ENCODE data around the gene NDUFB7.

NDUFB7 gene

GRCh38 chr19:14571695-14572490, at the start of gene NDUFB7:
TSS of gene NDUFB7 (minus strand) at chr19:14572066. CDS start at chr19:14572000, 66 bp downstream.
- H3K36me3 ChIP-seq (ENCODE audit: control insufficient read depth, low read length) = peaks cover 2% of the 10 kb centered on the region; the same call in 1 of the 2 replicates
- peak within 1 kb of the TSS; percentile 92 for H3K4me2 ChIP-seq (ENCODE audit: low read length)
- H3K27ac ChIP-seq (ENCODE audit: low read depth, low read length) = peak within 1 kb of the TSS; percentile 56
- H3F3A ChIP-seq (ENCODE audit: control insufficient read depth, insufficient read depth) = peaks cover 23% of the 10 kb centered on the region
- no peaks in the 10 kb centered on the region for H3K9me3 ChIP-seq (ENCODE audit: control insufficient read depth, insufficient read depth, low read length)
- no peaks in the 10 kb centered on the region for H3K9me2 ChIP-seq (replicated peaks; ENCODE audit: control insufficient read depth, low read length)
- H3K79me2 ChIP-seq (ENCODE audit: control insufficient read depth, low read length) = peaks cover 26% of the 10 kb centered on the region
- peaks cover 43% of the 10 kb centered on the region for H3K4me1 ChIP-seq (ENCODE audit: control insufficient read depth, low read length)
- no peaks in the 10 kb centered on the region for H3K27me3 ChIP-seq (ENCODE audit: control insufficient read depth, low read length)
- peak within 1 kb of the TSS; percentile 98 for H3K4me3 ChIP-seq (ENCODE audit: low read length)
- no peak for TF ChIP-seq EZH2phosphoT487 (IDR thresholded peaks at IDR 0.05; ENCODE audit: borderline replicate concordance, low read length)
- TF ChIP-seq, protein P1, sequence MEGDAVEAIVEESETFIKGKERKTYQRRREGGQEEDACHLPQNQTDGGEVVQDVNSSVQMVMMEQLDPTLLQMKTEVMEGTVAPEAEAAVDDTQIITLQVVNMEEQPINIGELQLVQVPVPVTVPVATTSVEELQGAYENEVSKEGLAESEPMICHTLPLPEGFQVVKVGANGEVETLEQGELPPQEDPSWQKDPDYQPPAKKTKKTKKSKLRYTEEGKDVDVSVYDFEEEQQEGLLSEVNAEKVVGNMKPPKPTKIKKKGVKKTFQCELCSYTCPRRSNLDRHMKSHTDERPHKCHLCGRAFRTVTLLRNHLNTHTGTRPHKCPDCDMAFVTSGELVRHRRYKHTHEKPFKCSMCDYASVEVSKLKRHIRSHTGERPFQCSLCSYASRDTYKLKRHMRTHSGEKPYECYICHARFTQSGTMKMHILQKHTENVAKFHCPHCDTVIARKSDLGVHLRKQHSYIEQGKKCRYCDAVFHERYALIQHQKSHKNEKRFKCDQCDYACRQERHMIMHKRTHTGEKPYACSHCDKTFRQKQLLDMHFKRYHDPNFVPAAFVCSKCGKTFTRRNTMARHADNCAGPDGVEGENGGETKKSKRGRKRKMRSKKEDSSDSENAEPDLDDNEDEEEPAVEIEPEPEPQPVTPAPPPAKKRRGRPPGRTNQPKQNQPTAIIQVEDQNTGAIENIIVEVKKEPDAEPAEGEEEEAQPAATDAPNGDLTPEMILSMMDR (IDR thresholded peaks at IDR 0.05; ENCODE audit: low read depth, low read length, poor library complexity, severe bottlenecking) = peak; percentile 90
- peaks cover 5% of the 10 kb centered on the region; the same call in 1 of the 2 replicates for H4K20me1 ChIP-seq (ENCODE audit: control insufficient read depth, insufficient read depth, low read depth, low read length)

GRCh38 chr19:14619404-14619803, 47.5 kb upstream of the NDUFB7 start:
- Histone ChIP-seq H3K27me3 (ENCODE audit: control insufficient read depth, low read length) (no peaks in the 10 kb centered on the region), H3K9me2 (replicated peaks; ENCODE audit: control insufficient read depth, low read length) (no peaks in the 10 kb centered on the region), H3K27ac (ENCODE audit: low read depth, low read length) (no peak overlapping the region), H4K20me1 (ENCODE audit: control insufficient read depth, insufficient read depth, low read depth, low read length) (no peaks in the 10 kb centered on the region), H3K4me3 (ENCODE audit: low read length) (no peak overlapping the region), H3K36me3 (ENCODE audit: control insufficient read depth, low read length) (no peaks in the 10 kb centered on the region), H3K4me2 (ENCODE audit: low read length) (no peak overlapping the region), H3K79me2 (ENCODE audit: control insufficient read depth, low read length) (no peaks in the 10 kb centered on the region), H3K4me1 (ENCODE audit: control insufficient read depth, low read length) (peaks cover 7% of the 10 kb centered on the region), H3F3A (ENCODE audit: control insufficient read depth, insufficient read depth) (peaks cover 10% of the 10 kb centered on the region; the same call in 1 of the 2 replicates), H3K9me3 (ENCODE audit: control insufficient read depth, insufficient read depth, low read length) (peaks cover 9% of the 10 kb centered on the region; the same call in 1 of the 2 replicates)
- TF ChIP-seq, protein P1 (IDR thresholded peaks at IDR 0.05; ENCODE audit: low read depth, low read length, poor library complexity, severe bottlenecking) = no peak
- TF ChIP-seq EZH2phosphoT487 (IDR thresholded peaks at IDR 0.05; ENCODE audit: borderline replicate concordance, low read length) = no peak

DNA sequence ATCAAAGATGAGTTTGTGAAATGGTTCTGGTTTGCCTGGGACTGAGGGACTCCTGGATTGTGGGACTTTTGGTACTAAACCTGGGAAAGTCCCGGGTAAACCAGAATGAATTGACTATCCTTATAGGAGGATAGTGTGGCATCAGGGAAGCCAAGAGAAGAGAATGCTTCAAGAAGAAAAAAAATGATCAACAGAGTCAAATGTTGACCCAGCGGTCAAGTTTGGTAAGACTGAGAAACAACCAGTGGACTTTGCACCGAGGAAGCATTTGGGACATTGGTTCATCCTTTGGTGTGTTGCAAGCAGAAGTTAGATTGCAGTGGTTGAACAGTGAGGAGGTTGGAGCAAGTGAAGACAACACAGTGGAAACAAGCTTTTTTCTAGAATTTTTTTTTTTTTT, 44.5 kb upstream of the NDUFB7 start:
- H3K4me3 ChIP-seq (ENCODE audit: low read length) = no peak overlapping the region
- H3K4me1 ChIP-seq (ENCODE audit: control insufficient read depth, low read length) = peaks cover 37% of the 10 kb centered on the region
- H3K36me3 ChIP-seq (ENCODE audit: control insufficient read depth, low read length) = peaks cover 1% of the 10 kb centered on the region
- H3K9me3 ChIP-seq (ENCODE audit: control insufficient read depth, insufficient read depth, low read length) = peaks cover 9% of the 10 kb centered on the region; the same call in 1 of the 2 replicates
- no peaks in the 10 kb centered on the region for H3K79me2 ChIP-seq (ENCODE audit: control insufficient read depth, low read length)
- no peak overlapping the region for H3K27ac ChIP-seq (ENCODE audit: low read depth, low read length)
- H3K27me3 ChIP-seq (ENCODE audit: control insufficient read depth, low read length) = no peaks in the 10 kb centered on the region
- H3K9me2 ChIP-seq (replicated peaks; ENCODE audit: control insufficient read depth, low read length) = no peaks in the 10 kb centered on the region
- TF ChIP-seq, protein P1 (IDR thresholded peaks at IDR 0.05; ENCODE audit: low read depth, low read length, poor library complexity, severe bottlenecking) = no peak
- TF ChIP-seq EZH2phosphoT487 (IDR thresholded peaks at IDR 0.05; ENCODE audit: borderline replicate concordance, low read length) = no peak
- no peak overlapping the region for H3K4me2 ChIP-seq (ENCODE audit: low read length)
- H3F3A ChIP-seq (ENCODE audit: control insufficient read depth, insufficient read depth) = peaks cover 29% of the 10 kb centered on the region
- H4K20me1 ChIP-seq (ENCODE audit: control insufficient read depth, insufficient read depth, low read depth, low read length) = no peaks in the 10 kb centered on the region

Data from DOHH2 (cell line).